Measurements from ENCODE around the gene FZD7.

FZD7 gene

GRCh38 chr2:202007983-202008354, 25.7 kb upstream of the FZD7 start:
- Histone ChIP-seq H3K4me3 (replicated peaks; ENCODE audit: insufficient read depth, low read length) (no peak overlapping the region), H3K27me3 (ENCODE audit: insufficient read depth, poor library complexity, severe bottlenecking) (no peaks in the 10 kb centered on the region), H3K27ac (replicated peaks) (no peak overlapping the region)
- TF ChIP-seq GABPA (IDR thresholded peaks at IDR 0.05; ENCODE audit: low read depth) (no peak), CTCF (IDR thresholded peaks at IDR 0.05; ENCODE audit: insufficient read depth, low read length) (no peak), SPI1 (IDR thresholded peaks at IDR 0.05; ENCODE audit: borderline replicate concordance, low read depth) (no peak), REST (IDR thresholded peaks at IDR 0.05; ENCODE audit: insufficient replicate concordance, low read depth) (no peak), POLR2AphosphoS5 (IDR thresholded peaks at IDR 0.05; ENCODE audit: low read depth) (no peak)
- DNase-seq (ENCODE audit: low read depth in 1 of 2, low spot score in 1 of 2) = no peak

GRCh38 chr2:202009019-202009481, 24.6 kb upstream of the FZD7 start:
- TF ChIP-seq POLR2AphosphoS5 (IDR thresholded peaks at IDR 0.05; ENCODE audit: low read depth) = no peak
- no peak for TF ChIP-seq CTCF (IDR thresholded peaks at IDR 0.05; ENCODE audit: insufficient read depth, low read length)
- TF ChIP-seq GABPA (IDR thresholded peaks at IDR 0.05; ENCODE audit: low read depth) = no peak
- TF ChIP-seq REST (IDR thresholded peaks at IDR 0.05; ENCODE audit: insufficient replicate concordance, low read depth) = no peak
- TF ChIP-seq SPI1 (IDR thresholded peaks at IDR 0.05; ENCODE audit: borderline replicate concordance, low read depth) = no peak
- no peak for DNase-seq (ENCODE audit: low read depth in 1 of 2, low spot score in 1 of 2)
- H3K27me3 ChIP-seq (ENCODE audit: insufficient read depth, poor library complexity, severe bottlenecking) = no peaks in the 10 kb centered on the region
- no peak overlapping the region for H3K4me3 ChIP-seq (replicated peaks; ENCODE audit: insufficient read depth, low read length)
- H3K27ac ChIP-seq (replicated peaks) = no peak overlapping the region

GRCh38 chr2:202009581-202009980, 24.1 kb upstream of the FZD7 start:
- TF ChIP-seq CTCF (IDR thresholded peaks at IDR 0.05; ENCODE audit: insufficient read depth, low read length) (no peak), GABPA (IDR thresholded peaks at IDR 0.05; ENCODE audit: low read depth) (no peak), SPI1 (IDR thresholded peaks at IDR 0.05; ENCODE audit: borderline replicate concordance, low read depth) (no peak), POLR2AphosphoS5 (IDR thresholded peaks at IDR 0.05; ENCODE audit: low read depth) (no peak)
- DNase-seq (ENCODE audit: low read depth in 1 of 2, low spot score in 1 of 2) = no peak
- H3K4me3 ChIP-seq (replicated peaks; ENCODE audit: insufficient read depth, low read length) = no peak overlapping the region
- H3K27me3 ChIP-seq (ENCODE audit: insufficient read depth, poor library complexity, severe bottlenecking) = no peaks in the 10 kb centered on the region
- no peak overlapping the region for H3K27ac ChIP-seq (replicated peaks)

GRCh38 chr2:202014318-202014717, 19.3 kb upstream of the FZD7 start:
- no peaks in the 10 kb centered on the region for H3K27me3 ChIP-seq (ENCODE audit: insufficient read depth, poor library complexity, severe bottlenecking)
- no peak overlapping the region for H3K4me3 ChIP-seq (replicated peaks; ENCODE audit: insufficient read depth, low read length)
- no peak overlapping the region for H3K27ac ChIP-seq (replicated peaks)
- DNase-seq (ENCODE audit: low read depth in 1 of 2, low spot score in 1 of 2) = no peak
- TF ChIP-seq GABPA (IDR thresholded peaks at IDR 0.05; ENCODE audit: low read depth) (no peak), POLR2AphosphoS5 (IDR thresholded peaks at IDR 0.05; ENCODE audit: low read depth) (no peak), SPI1 (IDR thresholded peaks at IDR 0.05; ENCODE audit: borderline replicate concordance, low read depth) (no peak)

Data from HL-60 (cell line).